K562 (cell line): ENCODE results near the gene HSPB1. TPM values are rescaled to one million over a fixed set of nuclear protein-coding genes. Genes with fewer than 3 reads are reported as not detected.

ENCODE experiments used
- CTBP1 ChIP-seq: fragments of 450-650 bp; IDR thresholded peaks from 2 replicates; pipeline ENCODE4 v1.6.1; 2016; ENCODE audit warnings: borderline replicate concordance
- FOXK2 ChIP-seq, 2 experiments: fragments of 450-650 bp; IDR thresholded peaks in 1 of 2; conservative IDR thresholded peaks in 1 of 2; 2 replicates each; pipeline ENCODE4 v1.6.1; 2016; ENCODE audit warnings: low read depth in 2 of 2, mild to moderate bottlenecking in 1 of 2
- MAFF ChIP-seq: IDR thresholded peaks from 2 replicates; pipeline ENCODE4 v1.6.1; 2012; ENCODE audit warnings: low read length, improper control_type of control experiment
- NFE2 ChIP-seq: IDR thresholded peaks from 2 replicates; pipeline ENCODE4 v1.6.1; 2014; ENCODE audit warnings: antibody characterized with exemption, low read depth
- RB1 ChIP-seq: fragments of 450-650 bp; IDR thresholded peaks from 2 replicates; pipeline ENCODE4 v1.6.1; 2017; ENCODE audit warnings: low read depth, mild to moderate bottlenecking
- RCOR1 ChIP-seq, 2 experiments: IDR thresholded peaks; 2 replicates each; pipeline ENCODE4 v1.6.1; 2012; ENCODE audit warnings: low read depth in 2 of 2, low read length in 2 of 2, borderline replicate concordance in 1 of 2, improper control_type of control experiment in 1 of 2
- SFPQ ChIP-seq: fragments of 200-400 bp; formaldehyde crosslinking; IDR thresholded peaks from 2 replicates; pipeline ENCODE4 v1.6.1; 2017; ENCODE audit warnings: mild to moderate bottlenecking, low read depth, low read length, moderate library complexity
- SMC3 ChIP-seq: conservative IDR thresholded peaks from 2 replicates; pipeline ENCODE4 v1.6.1; 2011; ENCODE audit warnings: low read depth, low read length, improper control_type of control experiment; ENCODE audit not compliant: insufficient read depth
- TEAD1 ChIP-seq, 2 experiments: fragments of 450-650 bp in 1 of 2; sonication (generic) in 1 of 2; formaldehyde crosslinking; IDR thresholded peaks; 2 replicates each; pipeline versions ENCODE4 v1.4.0 to v1.8.0; 2020 to 2022; ENCODE audit warnings: mild to moderate bottlenecking in 2 of 2, missing genetic modification reagents in 1 of 2
- TGIF2 ChIP-seq: sonication (generic); formaldehyde crosslinking; IDR thresholded peaks from 2 replicates; pipeline ENCODE4 v1.8.1; 2022; ENCODE audit warnings: mild to moderate bottlenecking, missing genetic modification reagents, moderate library complexity
- ZFP91 ChIP-seq: sonication (generic); formaldehyde crosslinking; IDR thresholded peaks from 2 replicates; pipeline ENCODE4 v1.8.0; 2022; ENCODE audit warnings: mild to moderate bottlenecking, missing genetic modification reagents
- ZNF197 ChIP-seq: fragments of 200-800 bp; sonication (Bioruptor generic); IDR thresholded peaks from 2 replicates; pipeline ENCODE4 v1.6.1; 2016; ENCODE audit warnings: low read depth, missing genetic modification characterization, missing compliant biosample characterization
- ZNF830 ChIP-seq: fragments of 250-450 bp; sonication (Bioruptor Pico); IDR thresholded peaks from 2 replicates; pipeline ENCODE4 v1.5.0; 2021; ENCODE audit warnings: mild to moderate bottlenecking
- polyA plus RNA-seq, 8 experiments: library from polyadenylated mRNA; depleted of rRNA in 4 of 8; stranded (reverse) in 5 of 8; unstranded in 3 of 8; fragments of >200 nt; fragmentation: Nextera tagmentation in 2 of 8; fragmentation: Illumina TruSeq in 1 of 8; extraction: Ambion mirVana in 2 of 8; extraction: Trizol in 1 of 8; gene quantifications; 2 replicates each; pipeline versions ENCODE4 v1.2.1 to v1.2.3, GENCODE V29; 2011 to 2014; ENCODE audit warnings: inconsistent platforms in 1 of 8, missing spikeins in 1 of 8
- total RNA-seq, 7 experiments: library from RNA; depleted of rRNA in 6 of 7; stranded (reverse); fragments of >200 nt in 6 of 7; fragmentation: Illumina TruSeq in 2 of 7; extraction: Trizol in 2 of 7; gene quantifications; 2 replicates each; pipeline versions ENCODE4 v1.2.1 to v1.2.3, GENCODE V29; 2011 to 2021; ENCODE audit warnings: low replicate concordance in 1 of 7
- TF ChIP-seq, protein P1 (sequence below): sonication (generic); formaldehyde crosslinking; IDR thresholded peaks from 2 replicates; pipeline ENCODE4 v1.8.1; 2023; ENCODE audit warnings: mild to moderate bottlenecking, missing genetic modification reagents
- TF ChIP-seq, protein P2 (sequence below): conservative IDR thresholded peaks from 2 replicates; pipeline ENCODE4 v1.6.1; 2011; ENCODE audit warnings: low read depth, mild to moderate bottlenecking, low read length; ENCODE audit not compliant: control insufficient read depth
- TF ChIP-seq, protein P3 (sequence below): fragments of 250-450 bp; sonication (Bioruptor Pico); IDR thresholded peaks from 2 replicates; pipeline ENCODE4 v1.8.0; 2022; ENCODE audit warnings: moderate library complexity, mild to moderate bottlenecking, inconsistent platforms
- TF ChIP-seq, protein P4 (sequence below), 2 experiments: IDR thresholded peaks in 1 of 2; conservative IDR thresholded peaks in 1 of 2; 2 replicates each; pipeline ENCODE4 v1.6.1; 2016; ENCODE audit warnings: low read depth in 2 of 2, mild to moderate bottlenecking in 1 of 2, missing compliant biosample characterization in 1 of 2, missing genetic modification characterization in 1 of 2, moderate library complexity in 1 of 2

Gene HSPB1
- total and polyA plus RNA-seq, 9 of the 15 experiments (the other 6 are each of a cell fraction or from before 2014, with no cell fraction given), result 27.1 to 522 (median 138) TPM

GRCh38 chr7:76262683-76263402 lies 39.6 kb upstream of the HSPB1 start (continued):
- TF ChIP-seq SFPQ (no peak), RB1 (0 out of 2 replicates have a peak, but pooled peaks have one; percentile 31), MAFF (no peak), TEAD1 (CRISPR knock-in tag; IDR thresholded peaks at IDR 0.05) (no peak), SMC3 (peak; percentile 90), FOXK2 (conservative IDR thresholded peaks at IDR 0.05 in 1 of 2, IDR thresholded peaks at IDR 0.05 in 1 of 2; ENCODE audit: low read depth in 2 of 2) (no peak), TGIF2 (CRISPR knock-in tag) (no peak), ZFP91 (CRISPR knock-in tag) (no peak), ZNF197 (CRISPR knock-in tag) (no peak), ZNF830 (CRISPR knock-in tag) (no peak), RCOR1 (IDR thresholded peaks at IDR 0.05; ENCODE audit: borderline replicate concordance in 1 of 2, low read depth in 2 of 2, low read length in 2 of 2) (peak in 1 of 2 experiments; percentile 68; a peak in 2 of 4 replicates), NFE2 (no peak), CTBP1 (peak; percentile 66; the same call in 1 of the 2 replicates)
- TF ChIP-seq, protein P1, sequence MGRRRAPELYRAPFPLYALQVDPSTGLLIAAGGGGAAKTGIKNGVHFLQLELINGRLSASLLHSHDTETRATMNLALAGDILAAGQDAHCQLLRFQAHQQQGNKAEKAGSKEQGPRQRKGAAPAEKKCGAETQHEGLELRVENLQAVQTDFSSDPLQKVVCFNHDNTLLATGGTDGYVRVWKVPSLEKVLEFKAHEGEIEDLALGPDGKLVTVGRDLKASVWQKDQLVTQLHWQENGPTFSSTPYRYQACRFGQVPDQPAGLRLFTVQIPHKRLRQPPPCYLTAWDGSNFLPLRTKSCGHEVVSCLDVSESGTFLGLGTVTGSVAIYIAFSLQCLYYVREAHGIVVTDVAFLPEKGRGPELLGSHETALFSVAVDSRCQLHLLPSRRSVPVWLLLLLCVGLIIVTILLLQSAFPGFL (CRISPR knock-in tag), result peak; percentile 83; the same call in 1 of the 2 replicates
- TF ChIP-seq, protein P2, sequence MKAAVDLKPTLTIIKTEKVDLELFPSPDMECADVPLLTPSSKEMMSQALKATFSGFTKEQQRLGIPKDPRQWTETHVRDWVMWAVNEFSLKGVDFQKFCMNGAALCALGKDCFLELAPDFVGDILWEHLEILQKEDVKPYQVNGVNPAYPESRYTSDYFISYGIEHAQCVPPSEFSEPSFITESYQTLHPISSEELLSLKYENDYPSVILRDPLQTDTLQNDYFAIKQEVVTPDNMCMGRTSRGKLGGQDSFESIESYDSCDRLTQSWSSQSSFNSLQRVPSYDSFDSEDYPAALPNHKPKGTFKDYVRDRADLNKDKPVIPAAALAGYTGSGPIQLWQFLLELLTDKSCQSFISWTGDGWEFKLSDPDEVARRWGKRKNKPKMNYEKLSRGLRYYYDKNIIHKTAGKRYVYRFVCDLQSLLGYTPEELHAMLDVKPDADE, result no peak
- TF ChIP-seq, protein P3, sequence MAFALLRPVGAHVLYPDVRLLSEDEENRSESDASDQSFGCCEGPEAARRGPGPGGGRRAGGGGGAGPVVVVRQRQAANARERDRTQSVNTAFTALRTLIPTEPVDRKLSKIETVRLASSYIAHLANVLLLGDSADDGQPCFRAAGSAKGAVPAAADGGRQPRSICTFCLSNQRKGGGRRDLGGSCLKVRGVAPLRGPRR (CRISPR knock-in tag), result no peak
- TF ChIP-seq, protein P4, sequence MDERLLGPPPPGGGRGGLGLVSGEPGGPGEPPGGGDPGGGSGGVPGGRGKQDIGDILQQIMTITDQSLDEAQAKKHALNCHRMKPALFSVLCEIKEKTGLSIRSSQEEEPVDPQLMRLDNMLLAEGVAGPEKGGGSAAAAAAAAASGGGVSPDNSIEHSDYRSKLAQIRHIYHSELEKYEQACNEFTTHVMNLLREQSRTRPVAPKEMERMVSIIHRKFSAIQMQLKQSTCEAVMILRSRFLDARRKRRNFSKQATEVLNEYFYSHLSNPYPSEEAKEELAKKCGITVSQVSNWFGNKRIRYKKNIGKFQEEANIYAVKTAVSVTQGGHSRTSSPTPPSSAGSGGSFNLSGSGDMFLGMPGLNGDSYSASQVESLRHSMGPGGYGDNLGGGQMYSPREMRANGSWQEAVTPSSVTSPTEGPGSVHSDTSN (CRISPR knock-in tag; IDR thresholded peaks at IDR 0.05; ENCODE audit: low read depth), result no peak
- TF ChIP-seq, protein P4 (tag; conservative IDR thresholded peaks at IDR 0.05; ENCODE audit: low read depth), result no peak
